GM18909 (cell line): ENCODE data around the gene SCGB3A2.
"Not testable (repeated sequence)": the region's sequence is repeated elsewhere in the genome, so short reads cannot be mapped to it uniquely, and the experiment has no call there.

Experiments used
- ATAC-seq: cut with Tn5 transposase; IDR thresholded peaks from one replicate; pipeline ENCODE4 v1.9.1; 2021; ENCODE audit warnings: mild to moderate bottlenecking; ENCODE audit not compliant: unreplicated experiment, poor library complexity

SCGB3A2 gene

GRCh38 chr5:147860641-147861025 is 17.9 kb upstream of the SCGB3A2 start:
- ATAC-seq: no peak

GRCh38 chr5:147863454-147864158 is 14.9 kb upstream of the SCGB3A2 start:
- no peak for ATAC-seq

- no peak for ATAC-seq
Measured at GRCh38 chr5:147869112-147869511, 9.4 kb upstream of the SCGB3A2 start.

- ATAC-seq: not testable (repeated sequence)
Measured at GRCh38 chr5:147869892-147870291, 8.6 kb upstream of the SCGB3A2 start.

GRCh38 chr5:147871980-147872549 is 6.4 kb upstream of the SCGB3A2 start:
- not testable (repeated sequence) for ATAC-seq

- not testable (repeated sequence) for ATAC-seq
Measured at GRCh38 chr5:147872744-147873435, 5.6 kb upstream of the SCGB3A2 start.

GRCh38 chr5:147874118-147874875 is 4.2 kb upstream of the SCGB3A2 start:
- ATAC-seq: not testable (repeated sequence)

GRCh38 chr5:147874910-147875367 is 3.6 kb upstream of the SCGB3A2 start:
- no peak for ATAC-seq

GRCh38 chr5:147876141-147876540 is 2.4 kb upstream of the SCGB3A2 start:
- no peak for ATAC-seq

- ATAC-seq: no peak
Measured at GRCh38 chr5:147876626-147877025, 1.9 kb upstream of the SCGB3A2 start.

GRCh38 chr5:147879784-147880183 is 1.3 kb downstream of the SCGB3A2 start:
- ATAC-seq: no peak

GRCh38 chr5:147880487-147880886 is 2.0 kb downstream of the SCGB3A2 start:
- ATAC-seq: no peak

- no peak for ATAC-seq
Measured at GRCh38 chr5:147882586-147883313, 4.2 kb downstream of the SCGB3A2 start.

- ATAC-seq: no peak
Measured at GRCh38 chr5:147887026-147887627, 8.6 kb downstream of the SCGB3A2 start.

GRCh38 chr5:147887930-147888329 is 9.4 kb downstream of the SCGB3A2 start:
- no peak for ATAC-seq

- ATAC-seq: no peak
Measured at GRCh38 chr5:147892696-147893296, 14.3 kb downstream of the SCGB3A2 start.

- ATAC-seq: no peak
Measured at GRCh38 chr5:147893820-147894219, 15.3 kb downstream of the SCGB3A2 start.

- no peak for ATAC-seq
Measured at GRCh38 chr5:147895864-147896263, 17.4 kb downstream of the SCGB3A2 start.

GRCh38 chr5:147898875-147899401 is 20.4 kb downstream of the SCGB3A2 start:
- no peak for ATAC-seq
